OCI-LY1 (cell line): ENCODE results near the gene RFC3.

Experiments
- EZH2 ChIP-seq: fragments of 200-600 bp; sonication (generic), shearing (Covaris generic); IDR thresholded peaks from 2 replicates; pipeline ENCODE4 v1.8.0; 2017; ENCODE audit warnings: borderline replicate concordance, mixed run types, mild to moderate bottlenecking, antibody characterized with exemption, low read length, moderate library complexity, mixed read lengths
- TF ChIP-seq, protein P1 (sequence below): fragments of 200-600 bp; sonication (generic), shearing (Covaris generic); IDR thresholded peaks from 2 replicates; pipeline ENCODE4 v1.5.1; 2017; ENCODE audit warnings: mild to moderate bottlenecking, antibody characterized with exemption, low read length, moderate library complexity, mixed read lengths

DNA sequence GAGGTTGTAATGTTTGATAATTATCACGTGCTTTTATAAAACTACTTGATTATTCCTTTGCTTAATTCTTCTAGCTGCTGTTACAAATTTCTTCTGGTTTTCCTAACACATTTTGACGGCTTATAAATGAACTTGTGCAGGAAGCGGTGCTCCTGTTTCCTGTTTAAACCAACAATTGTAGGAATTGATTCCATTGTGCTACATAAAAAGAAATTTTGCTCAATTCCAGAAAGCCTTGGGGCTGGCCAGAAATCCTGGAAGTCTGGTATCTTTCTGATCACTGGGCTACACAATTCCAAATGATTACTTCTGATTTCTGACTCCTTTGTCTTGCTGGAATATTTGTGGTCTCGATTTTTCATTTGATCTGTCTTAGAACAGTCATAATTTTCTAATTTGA is 14.9 kb downstream of the RFC3 start:
- TF ChIP-seq, protein P1, sequence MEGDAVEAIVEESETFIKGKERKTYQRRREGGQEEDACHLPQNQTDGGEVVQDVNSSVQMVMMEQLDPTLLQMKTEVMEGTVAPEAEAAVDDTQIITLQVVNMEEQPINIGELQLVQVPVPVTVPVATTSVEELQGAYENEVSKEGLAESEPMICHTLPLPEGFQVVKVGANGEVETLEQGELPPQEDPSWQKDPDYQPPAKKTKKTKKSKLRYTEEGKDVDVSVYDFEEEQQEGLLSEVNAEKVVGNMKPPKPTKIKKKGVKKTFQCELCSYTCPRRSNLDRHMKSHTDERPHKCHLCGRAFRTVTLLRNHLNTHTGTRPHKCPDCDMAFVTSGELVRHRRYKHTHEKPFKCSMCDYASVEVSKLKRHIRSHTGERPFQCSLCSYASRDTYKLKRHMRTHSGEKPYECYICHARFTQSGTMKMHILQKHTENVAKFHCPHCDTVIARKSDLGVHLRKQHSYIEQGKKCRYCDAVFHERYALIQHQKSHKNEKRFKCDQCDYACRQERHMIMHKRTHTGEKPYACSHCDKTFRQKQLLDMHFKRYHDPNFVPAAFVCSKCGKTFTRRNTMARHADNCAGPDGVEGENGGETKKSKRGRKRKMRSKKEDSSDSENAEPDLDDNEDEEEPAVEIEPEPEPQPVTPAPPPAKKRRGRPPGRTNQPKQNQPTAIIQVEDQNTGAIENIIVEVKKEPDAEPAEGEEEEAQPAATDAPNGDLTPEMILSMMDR = no peak
- TF ChIP-seq EZH2 = no peak
